ENCODE data around the gene PLEKHM2. TPM values are rescaled to one million over a fixed set of nuclear protein-coding genes. Genes with fewer than 3 reads are reported as not detected.

Gene PLEKHM2
- total RNA-seq, 1 donor from 2014 or later: 70.4 TPM

- H3K4me3 Mint-ChIP-seq (ENCODE audit: low read depth): no peak overlapping the region
- DNase-seq (ENCODE audit: low spot score, unreplicated experiment): no peak
- H3K4me1 Mint-ChIP-seq (ENCODE audit: low read depth): peaks cover 6% of the 10 kb centered on the region
- H3K36me3 Mint-ChIP-seq (ENCODE audit: insufficient read depth): no peaks in the 10 kb centered on the region
- no peak overlapping the region for H3K27ac Mint-ChIP-seq
- no peak for TF ChIP-seq CTCF (IDR thresholded peaks at IDR 0.05; ENCODE audit: unreplicated experiment)
- H3K9me3 Mint-ChIP-seq (ENCODE audit: low read depth): peaks cover 6% of the 10 kb centered on the region
- no peaks in the 10 kb centered on the region for H3K27me3 Mint-ChIP-seq
Measured at GRCh38 chr1:15674386-15675159, 9.5 kb upstream of the PLEKHM2 start.

GRCh38 chr1:15676010-15676409 lies 8.1 kb upstream of the PLEKHM2 start:
- Mint-ChIP-seq H3K4me1 (ENCODE audit: low read depth) (peaks cover 6% of the 10 kb centered on the region), H3K36me3 (ENCODE audit: insufficient read depth) (no peaks in the 10 kb centered on the region), H3K27me3 (no peaks in the 10 kb centered on the region)

GRCh38 chr1:15676688-15677661 lies 7.1 kb upstream of the PLEKHM2 start:
- Mint-ChIP-seq H3K36me3 (ENCODE audit: insufficient read depth) (no peaks in the 10 kb centered on the region), H3K4me3 (ENCODE audit: low read depth) (no peak overlapping the region), H3K9me3 (ENCODE audit: low read depth) (peaks cover 6% of the 10 kb centered on the region), H3K27ac (peak overlapping the region; percentile 83), H3K4me1 (ENCODE audit: low read depth) (no peaks in the 10 kb centered on the region), H3K27me3 (no peaks in the 10 kb centered on the region)
- no peak for DNase-seq (ENCODE audit: low spot score, unreplicated experiment)
- no peak for TF ChIP-seq CTCF (IDR thresholded peaks at IDR 0.05; ENCODE audit: unreplicated experiment)

More at GRCh38 chr1:15676010-15676409, 8.1 kb upstream of the PLEKHM2 start:
- H3K4me3 Mint-ChIP-seq (ENCODE audit: low read depth): no peak overlapping the region
- H3K27ac Mint-ChIP-seq: no peak overlapping the region
- H3K9me3 Mint-ChIP-seq (ENCODE audit: low read depth): peaks cover 6% of the 10 kb centered on the region
- no peak for DNase-seq (ENCODE audit: low spot score, unreplicated experiment)
- no peak for TF ChIP-seq CTCF (IDR thresholded peaks at IDR 0.05; ENCODE audit: unreplicated experiment)

- no peaks in the 10 kb centered on the region for H3K36me3 Mint-ChIP-seq (ENCODE audit: insufficient read depth)
Measured at GRCh38 chr1:15678578-15678977, 5.5 kb upstream of the PLEKHM2 start.

More at GRCh38 chr1:15678578-15678977, 5.5 kb upstream of the PLEKHM2 start:
- Mint-ChIP-seq H3K4me1 (ENCODE audit: low read depth) (peaks cover 4% of the 10 kb centered on the region), H3K9me3 (ENCODE audit: low read depth) (peaks cover 6% of the 10 kb centered on the region), H3K27me3 (no peaks in the 10 kb centered on the region), H3K27ac (no peak overlapping the region), H3K4me3 (ENCODE audit: low read depth) (no peak overlapping the region)
- TF ChIP-seq CTCF (IDR thresholded peaks at IDR 0.05; ENCODE audit: unreplicated experiment): no peak
- no peak for DNase-seq (ENCODE audit: low spot score, unreplicated experiment)

All from progenitor cell of endocrine pancreas (in vitro differentiated cells).